Right atrium auricular region (tissue), 2 donors: ENCODE results near the gene CNTFR. TPM values are rescaled to one million over a fixed set of nuclear protein-coding genes. Genes with fewer than 3 reads are reported as not detected.

Experiments used
- DNase-seq: peaks from one replicate; pipeline ENCODE4 v3.0.0-alpha.2; 2019; ENCODE audit warnings: low spot score
- H3K27ac ChIP-seq, 2 donors: fragments of 200-600 bp; sonication (generic); 1 replicate in 1 of 2; 2 replicates in 1 of 2; pipeline ENCODE4 v1.5.1; 2016 to 2019
- H3K27me3 ChIP-seq, 2 donors: fragments of 200-600 bp; sonication (generic); one replicate each; pipeline versions ENCODE4 v1.5.1 to v1.6.0; 2017 to 2019
- H3K36me3 ChIP-seq: fragments of 200-600 bp; sonication (generic); one replicate; pipeline ENCODE4 v1.5.1; 2016
- H3K4me1 ChIP-seq, 2 donors: fragments of 200-600 bp; sonication (generic); one replicate each; pipeline versions ENCODE4 v1.5.1 to v1.6.0; 2017 to 2019
- H3K4me3 ChIP-seq, 2 donors: fragments of 200-600 bp; sonication (generic); 1 replicate in 1 of 2; 2 replicates in 1 of 2; pipeline ENCODE4 v1.5.1; 2017 to 2019; ENCODE audit warnings: mild to moderate bottlenecking in 1 of 2, moderate library complexity in 1 of 2
- H3K9me3 ChIP-seq, 2 donors: fragments of 200-600 bp; sonication (generic); one replicate each; pipeline ENCODE4 v1.5.1; 2019
- CTCF ChIP-seq, 2 donors: fragments of 200-600 bp; sonication (generic); IDR thresholded peaks; one replicate each; pipeline ENCODE4 v1.5.1; 2019; ENCODE audit warnings: antibody characterized with exemption in 2 of 2
- total RNA-seq, 2 donors: library from RNA; depleted of rRNA; stranded (reverse); fragments of >200 nt; gene quantifications; one replicate each; pipeline ENCODE4 v1.1.0, GENCODE V29; 2016

Gene CNTFR
- total RNA-seq, 2 donors from 2014 or later, result 6.6 to 23.3 TPM

GRCh38 chr9:34520096-34520495, 69.4 kb downstream of the CNTFR start:
- no peak for TF ChIP-seq CTCF (IDR thresholded peaks at IDR 0.05)

GRCh38 chr9:34519321-34520020, 70.1 kb downstream of the CNTFR start:
- no peaks in the 10 kb centered on the region for H3K9me3 ChIP-seq
- no peak overlapping the region for H3K4me3 ChIP-seq
- no peak for DNase-seq
- no peak for TF ChIP-seq CTCF (IDR thresholded peaks at IDR 0.05)
- H3K36me3 ChIP-seq, result no peaks in the 10 kb centered on the region
- H3K27ac ChIP-seq, result no peak overlapping the region
- H3K27me3 ChIP-seq, result no peaks in the 10 kb centered on the region
- peaks cover 0 to 10% of the 10 kb centered on the region in 2 donors for H3K4me1 ChIP-seq

More at GRCh38 chr9:34520096-34520495, 69.4 kb downstream of the CNTFR start:
- H3K27ac ChIP-seq, result no peak overlapping the region
- H3K9me3 ChIP-seq, result no peaks in the 10 kb centered on the region
- peaks cover 0 to 10% of the 10 kb centered on the region in 2 donors for H3K4me1 ChIP-seq
- no peaks in the 10 kb centered on the region for H3K27me3 ChIP-seq
- DNase-seq, result no peak
- no peaks in the 10 kb centered on the region for H3K36me3 ChIP-seq
- H3K4me3 ChIP-seq, result no peak overlapping the region

- Histone ChIP-seq H3K27ac (no peak overlapping the region), H3K4me1 (peaks cover 0 to 10% of the 10 kb centered on the region in 2 donors), H3K27me3 (no peaks in the 10 kb centered on the region), H3K4me3 (no peak overlapping the region), H3K9me3 (no peaks in the 10 kb centered on the region), H3K36me3 (no peaks in the 10 kb centered on the region)
- TF ChIP-seq CTCF (IDR thresholded peaks at IDR 0.05), result no peak
- DNase-seq, result no peak
Measured at GRCh38 chr9:34518896-34519295, 70.6 kb downstream of the CNTFR start.

- H3K27me3 ChIP-seq, result no peaks in the 10 kb centered on the region
- no peak for TF ChIP-seq CTCF (IDR thresholded peaks at IDR 0.05)
- peaks cover 0 to 5% of the 10 kb centered on the region in 2 donors for H3K4me1 ChIP-seq
- DNase-seq, result no peak
- H3K36me3 ChIP-seq, result no peaks in the 10 kb centered on the region
- H3K4me3 ChIP-seq, result no peak overlapping the region
- no peak overlapping the region for H3K27ac ChIP-seq
- H3K9me3 ChIP-seq, result no peaks in the 10 kb centered on the region
Measured at GRCh38 chr9:34518110-34518616, 71.4 kb downstream of the CNTFR start.

- Histone ChIP-seq H3K27me3 (no peaks in the 10 kb centered on the region), H3K36me3 (no peaks in the 10 kb centered on the region), H3K9me3 (no peaks in the 10 kb centered on the region), H3K4me1 (no peaks in the 10 kb centered on the region), H3K27ac (no peak overlapping the region), H3K4me3 (no peak overlapping the region)
- no peak for TF ChIP-seq CTCF (IDR thresholded peaks at IDR 0.05)
- no peak for DNase-seq
Measured at GRCh38 chr9:34517185-34517584, 72.3 kb downstream of the CNTFR start.

- Histone ChIP-seq H3K27me3 (no peaks in the 10 kb centered on the region), H3K27ac (no peak overlapping the region), H3K4me1 (no peaks in the 10 kb centered on the region), H3K9me3 (no peaks in the 10 kb centered on the region), H3K4me3 (no peak overlapping the region), H3K36me3 (no peaks in the 10 kb centered on the region)
- no peak for DNase-seq
- no peak for TF ChIP-seq CTCF (IDR thresholded peaks at IDR 0.05)
Measured at GRCh38 chr9:34515959-34516358, 73.6 kb downstream of the CNTFR start.
